Stomach smooth muscle (tissue), 2 donors: ENCODE measurements around the gene ACOT7.

Experiments
- H3K27ac ChIP-seq: one replicate; pipeline ENCODE4 v1.7.0; 2013; ENCODE audit warnings: mild to moderate bottlenecking, low read length, inconsistent platforms
- H3K27me3 ChIP-seq, 2 donors: one replicate each; pipeline ENCODE4 v1.7.0; 2013; ENCODE audit warnings: low read length in 2 of 2; ENCODE audit not compliant: insufficient read depth in 2 of 2, control insufficient read depth in 1 of 2
- H3K36me3 ChIP-seq, 2 donors: one replicate each; pipeline ENCODE4 v1.7.0; 2013; ENCODE audit warnings: low read length in 2 of 2; ENCODE audit not compliant: control insufficient read depth in 2 of 2, insufficient read depth in 2 of 2
- H3K4me1 ChIP-seq: one replicate; pipeline ENCODE4 v1.7.0; 2013; ENCODE audit warnings: low read length; ENCODE audit not compliant: control insufficient read depth, insufficient read depth
- H3K4me3 ChIP-seq, 2 donors: one replicate each; pipeline ENCODE4 v1.7.0; 2013; ENCODE audit warnings: low read length in 2 of 2
- H3K9ac ChIP-seq, 2 donors: one replicate each; pipeline ENCODE4 v1.7.0; 2013; ENCODE audit warnings: low read length in 2 of 2, mild to moderate bottlenecking in 1 of 2
- H3K9me3 ChIP-seq, 2 donors: one replicate each; pipeline ENCODE4 v1.7.0; 2013; ENCODE audit warnings: low read length in 2 of 2; ENCODE audit not compliant: control insufficient read depth in 2 of 2
- donor health status: healthy.
- donor health status: Pancreatic carcinoma.

Gene ACOT7

GRCh38 chr1:6280761-6281451, 112.7 kb downstream of the ACOT7 start:
- Histone ChIP-seq H3K27me3 (no peaks in the 10 kb centered on the region), H3K4me3 (no peak overlapping the region), H3K9ac (no peak overlapping the region), H3K36me3 (no peaks in the 10 kb centered on the region), H3K27ac (no peak overlapping the region), H3K9me3 (no peaks in the 10 kb centered on the region), H3K4me1 (peaks cover 12% of the 10 kb centered on the region)

GRCh38 chr1:6279613-6280383, 113.8 kb downstream of the ACOT7 start:
- Histone ChIP-seq H3K4me3 (no peak overlapping the region), H3K27ac (no peak overlapping the region), H3K4me1 (peaks cover 15% of the 10 kb centered on the region), H3K9ac (no peak overlapping the region), H3K9me3 (no peaks in the 10 kb centered on the region), H3K27me3 (no peaks in the 10 kb centered on the region), H3K36me3 (no peaks in the 10 kb centered on the region)

GRCh38 chr1:6279066-6279465, 114.5 kb downstream of the ACOT7 start:
- Histone ChIP-seq H3K4me1 (peaks cover 15% of the 10 kb centered on the region), H3K27ac (no peak overlapping the region), H3K36me3 (no peaks in the 10 kb centered on the region)

GRCh38 chr1:6278263-6278662, 115.3 kb downstream of the ACOT7 start:
- H3K36me3 ChIP-seq = no peaks in the 10 kb centered on the region
- H3K9ac ChIP-seq = no peak overlapping the region
- no peak overlapping the region for H3K4me3 ChIP-seq
- H3K4me1 ChIP-seq = peaks cover 20% of the 10 kb centered on the region
- no peaks in the 10 kb centered on the region for H3K27me3 ChIP-seq
- no peaks in the 10 kb centered on the region for H3K9me3 ChIP-seq
- no peak overlapping the region for H3K27ac ChIP-seq

More at GRCh38 chr1:6279066-6279465, 114.5 kb downstream of the ACOT7 start:
- no peaks in the 10 kb centered on the region for H3K9me3 ChIP-seq
- H3K4me3 ChIP-seq = no peak overlapping the region
- H3K27me3 ChIP-seq = no peaks in the 10 kb centered on the region
- H3K9ac ChIP-seq = no peak overlapping the region

GRCh38 chr1:6276811-6277555, 116.6 kb downstream of the ACOT7 start:
- no peaks in the 10 kb centered on the region for H3K9me3 ChIP-seq
- H3K4me3 ChIP-seq = peak overlapping the region; percentile 34 to 61
- H3K27ac ChIP-seq = peak overlapping the region; percentile 76
- no peak overlapping the region for H3K9ac ChIP-seq
- no peaks in the 10 kb centered on the region for H3K36me3 ChIP-seq
- peaks cover 31% of the 10 kb centered on the region for H3K4me1 ChIP-seq
- no peaks in the 10 kb centered on the region for H3K27me3 ChIP-seq

GRCh38 chr1:6275826-6276782, 117.5 kb downstream of the ACOT7 start:
- Histone ChIP-seq H3K9me3 (no peaks in the 10 kb centered on the region), H3K4me3 (peak overlapping the region; percentile 34 to 61), H3K36me3 (no peaks in the 10 kb centered on the region), H3K4me1 (peaks cover 33% of the 10 kb centered on the region), H3K27me3 (no peaks in the 10 kb centered on the region), H3K27ac (peak overlapping the region; percentile 76), H3K9ac (peak overlapping the region; percentile 24 to 68)

GRCh38 chr1:6274622-6275139, 118.9 kb downstream of the ACOT7 start:
- Histone ChIP-seq H3K9me3 (no peaks in the 10 kb centered on the region), H3K27ac (no peak overlapping the region), H3K9ac (no peak overlapping the region), H3K27me3 (no peaks in the 10 kb centered on the region), H3K36me3 (no peaks in the 10 kb centered on the region), H3K4me3 (no peak overlapping the region), H3K4me1 (peaks cover 45% of the 10 kb centered on the region)

- Histone ChIP-seq H3K4me3 (no peak overlapping the region), H3K36me3 (no peaks in the 10 kb centered on the region), H3K9me3 (no peaks in the 10 kb centered on the region), H3K4me1 (peaks cover 50% of the 10 kb centered on the region), H3K27me3 (no peaks in the 10 kb centered on the region), H3K9ac (no peak overlapping the region), H3K27ac (no peak overlapping the region)
Observed at GRCh38 chr1:6274102-6274501, 119.5 kb downstream of the ACOT7 start.

GRCh38 chr1:6273380-6273891, 120.1 kb downstream of the ACOT7 start:
- no peaks in the 10 kb centered on the region for H3K27me3 ChIP-seq
- no peaks in the 10 kb centered on the region for H3K36me3 ChIP-seq
- no peak overlapping the region for H3K4me3 ChIP-seq
- no peak overlapping the region for H3K27ac ChIP-seq
- peaks cover 54% of the 10 kb centered on the region for H3K4me1 ChIP-seq
- peak overlapping the region in 1 of 2 donors; percentile 19 for H3K9ac ChIP-seq
- H3K9me3 ChIP-seq = no peaks in the 10 kb centered on the region
